B cell (primary cell): ENCODE results near the gene MORC2. TPM values are rescaled to one million over a fixed set of nuclear protein-coding genes. Genes with fewer than 3 reads are reported as not detected.

ENCODE experiments used
- ATAC-seq: fragments of 200-7000 bp; cut with Tn5 transposase; one replicate; pipeline ENCODE4 v1.10.0; 2021; ENCODE audit warnings: low read depth, mild to moderate bottlenecking, moderate number of reproducible peaks, moderate library complexity
- CTCF ChIA-PET: fragments of 350-600 bp; sonication (Branson Sonifier 250); formaldehyde crosslinking; loops from one replicate; lab custom pipeline; 2021; ENCODE audit warnings: antibody characterized with exemption, inconsistent platforms; lab: Charles Lee
- POLR2A ChIA-PET: fragments of 350-600 bp; sonication (Branson Sonifier 250); formaldehyde crosslinking; loops from one replicate; lab custom pipeline; 2021; ENCODE audit warnings: antibody characterized with exemption; lab: Charles Lee
- DNase-seq: peaks from one replicate; pipeline ENCODE4 v3.0.0; 2013
- H2AFZ ChIP-seq: 2 replicates; pipeline ENCODE4 v1.6.1; 2012; ENCODE audit warnings: mild to moderate bottlenecking, low read depth, low read length; ENCODE audit not compliant: insufficient read depth, poor library complexity, severe bottlenecking
- H3K27ac ChIP-seq, 2 donors: 1 replicate in 1 of 2; 2 replicates in 1 of 2; pipeline ENCODE4 v1.5.1; 2012 to 2013; ENCODE audit warnings: low read length in 2 of 2, mild to moderate bottlenecking in 2 of 2, moderate library complexity in 1 of 2
- H3K27me3 ChIP-seq, 4 experiments: fragments of 200-600 bp in 1 of 4; sonication (generic) in 1 of 4; replicated peaks in 1 of 4; 1 replicate in 2 of 4; 2 replicates in 2 of 4; pipeline versions ENCODE4 v1.6.1 to v1.7.0; 2013 to 2016; ENCODE audit warnings: low read length in 3 of 4, mild to moderate bottlenecking in 2 of 4, mixed read lengths in 1 of 4, moderate library complexity in 1 of 4; ENCODE audit not compliant: insufficient read depth in 4 of 4, control insufficient read depth in 3 of 4; ENCODE audit errors: control extremely low read depth in 1 of 4
- H3K36me3 ChIP-seq, 2 experiments: replicated peaks in 1 of 2; 1 replicate in 1 of 2; 2 replicates in 1 of 2; pipeline versions ENCODE4 v1.6.1 to v1.7.1; 2013; ENCODE audit warnings: low read length in 1 of 2; ENCODE audit not compliant: insufficient read depth in 2 of 2, control insufficient read depth in 1 of 2; ENCODE audit errors: control extremely low read depth in 1 of 2, extremely low read depth in 1 of 2
- H3K4me1 ChIP-seq, 2 donors: fragments of 200-600 bp in 1 of 2; sonication (generic) in 1 of 2; 1 replicate in 1 of 2; 2 replicates in 1 of 2; pipeline versions ENCODE4 v1.5.1 to v1.6.1; 2013 to 2017; ENCODE audit warnings: low read length in 2 of 2; ENCODE audit not compliant: control insufficient read depth in 2 of 2, insufficient read depth in 2 of 2
- H3K4me2 ChIP-seq: replicated peaks from 2 replicates; pipeline ENCODE3; 2012; ENCODE audit warnings: mild to moderate bottlenecking, low read depth, low read length; ENCODE audit not compliant: poor library complexity, severe bottlenecking
- H3K4me3 ChIP-seq, 5 experiments: fragments of 200-600 bp in 1 of 5; sonication (generic) in 1 of 5; 1 replicate in 3 of 5; 2 replicates in 2 of 5; pipeline versions ENCODE4 v1.5.1 to v1.7.0; 2011 to 2016; ENCODE audit warnings: low read length in 4 of 5, mild to moderate bottlenecking in 4 of 5, low read depth in 2 of 5, control low read depth in 1 of 5, moderate library complexity in 1 of 5; ENCODE audit not compliant: insufficient read depth in 1 of 5; ENCODE audit errors: control extremely low read depth in 1 of 5, extremely low read depth in 1 of 5
- H3K79me2 ChIP-seq: fragments of 200-600 bp; sonication (generic); one replicate; pipeline ENCODE4 v1.6.0; 2016; ENCODE audit warnings: low read length; ENCODE audit not compliant: control insufficient read depth, insufficient read depth
- H3K9ac ChIP-seq: fragments of 200-600 bp; sonication (generic); 2 replicates; pipeline ENCODE4 v1.6.1; 2017; ENCODE audit warnings: mild to moderate bottlenecking, low read length, moderate library complexity
- H3K9me3 ChIP-seq, 3 donors: one replicate each; pipeline versions ENCODE4 v1.6.1 to v1.7.1; 2013; ENCODE audit warnings: low read length in 2 of 3; ENCODE audit not compliant: control insufficient read depth in 2 of 3, insufficient read depth in 1 of 3; ENCODE audit errors: control extremely low read depth in 1 of 3
- H4K20me1 ChIP-seq: 2 replicates; pipeline ENCODE4 v1.6.0; 2012; ENCODE audit warnings: mild to moderate bottlenecking, low read length; ENCODE audit not compliant: insufficient read depth, control insufficient read depth, poor library complexity, severe bottlenecking
- H3K27ac Mint-ChIP-seq: one replicate; pipeline ENCODE4 v1.8.0; 2021; ENCODE audit warnings: mixed read lengths
- H3K27me3 Mint-ChIP-seq: one replicate; pipeline ENCODE4 v1.8.0; 2021; ENCODE audit warnings: mixed read lengths
- H3K4me1 Mint-ChIP-seq: one replicate; pipeline ENCODE4 v1.8.0; 2021; ENCODE audit warnings: mixed read lengths
- H3K4me3 Mint-ChIP-seq: one replicate; pipeline ENCODE4 v1.8.0; 2021; ENCODE audit warnings: mixed read lengths
- H3K9me3 Mint-ChIP-seq: one replicate; pipeline ENCODE4 v1.8.0; 2022; ENCODE audit warnings: mixed read lengths; ENCODE audit not compliant: insufficient read depth
- CTCF ChIP-seq: fragments of 200-600 bp; IDR thresholded peaks from one replicate; pipeline ENCODE4 v1.8.0; 2022; ENCODE audit warnings: antibody characterized with exemption, mild to moderate bottlenecking
- EZH2 ChIP-seq: IDR thresholded peaks from 2 replicates; pipeline ENCODE4 v1.6.1; 2012; ENCODE audit warnings: borderline replicate concordance, low read depth, mild to moderate bottlenecking, moderate library complexity, low read length; ENCODE audit not compliant: insufficient read depth, poor library complexity, severe bottlenecking
- WGBS: methylation state at CpG from one replicate; pipeline ENCODE4 v1.1.5; 2013; ENCODE audit warnings: missing lambda C conversion rate; ENCODE audit not compliant: insufficient coverage; 5-methylcytosine and 5-hydroxymethylcytosine counted together
- intact Hi-C: fragments of 100-400 bp; cut with micrococcal nuclease; formaldehyde crosslinking; loops from one replicate; pipeline ENCODE4 v1.10.0; 2022
- polyA plus RNA-seq: library from polyadenylated mRNA; depleted of rRNA; stranded (reverse); fragments of >200 nt; gene quantifications from 2 replicates; pipeline ENCODE4 v1.2.3, GENCODE V29; 2012
- total RNA-seq, 2 donors: library from RNA; stranded (reverse); fragments of 120-200 nt in 1 of 2; gene quantifications; 1 replicate in 1 of 2; 2 replicates in 1 of 2; pipeline versions ENCODE4 v1.2.3 to v1.2.4, GENCODE V29; 2013 to 2022

Gene MORC2
- total and polyA plus RNA-seq, 2 donors (not counting 1 experiment from before 2014, with no cell fraction given), result 10.1 to 25.0 TPM

GRCh38 chr22:30882974-30883533, 85.5 kb downstream of the MORC2 start:
- no peaks in the 10 kb centered on the region for H3K79me2 ChIP-seq
- H3K36me3 ChIP-seq, result no peaks in the 10 kb centered on the region
- DNase-seq (no peak), ATAC-seq (no peak)
- H3K27ac ChIP-seq, result no peak overlapping the region
- no peak overlapping the region for H3K4me2 ChIP-seq
- ChIA-PET CTCF (interaction anchor here (0.6 kb wide), 1 partner anchor 221 kb away, joined by 3 read pairs; no protein-coding TSS in a partner anchor), POLR2A (no interaction called here)
- no peaks in the 10 kb centered on the region for H3K9me3 Mint-ChIP-seq
- H3K27me3 ChIP-seq, result no peaks in the 10 kb centered on the region
- intact Hi-C loops, result no loop called here
- no peak overlapping the region for H3K9ac ChIP-seq
- H3K9me3 ChIP-seq, result no peaks in the 10 kb centered on the region
- no peaks in the 10 kb centered on the region for H3K27me3 Mint-ChIP-seq
- H4K20me1 ChIP-seq, result no peaks in the 10 kb centered on the region
- H3K4me1 ChIP-seq, result no peaks in the 10 kb centered on the region
- 90% methylated on average over 3 of the region's 4 CpGs for WGBS
- no peak overlapping the region for H2AFZ ChIP-seq
- TF ChIP-seq EZH2, result no peak
- no peak for TF ChIP-seq CTCF
- H3K27ac Mint-ChIP-seq, result no peak overlapping the region
- no peak overlapping the region for H3K4me3 Mint-ChIP-seq
- H3K4me3 ChIP-seq, result no peak overlapping the region
- no peaks in the 10 kb centered on the region for H3K4me1 Mint-ChIP-seq

GRCh38 chr22:30882184-30882717, 86.3 kb downstream of the MORC2 start:
- Mint-ChIP-seq H3K9me3 (no peaks in the 10 kb centered on the region), H3K4me1 (no peaks in the 10 kb centered on the region), H3K27me3 (no peaks in the 10 kb centered on the region), H3K27ac (no peak overlapping the region), H3K4me3 (no peak overlapping the region)
- H3K4me2 ChIP-seq, result no peak overlapping the region
- no peak overlapping the region for H3K4me3 ChIP-seq
- intact Hi-C loops, result no loop called here
- DNase-seq, result no peak
- no peak for ATAC-seq
- WGBS, result 97% methylated on average over 3 of the region's 6 CpGs
- H3K27me3 ChIP-seq, result no peaks in the 10 kb centered on the region
- no peak overlapping the region for H3K9ac ChIP-seq
- POLR2A ChIA-PET, result no interaction called here
- no peak overlapping the region for H3K27ac ChIP-seq
- H4K20me1 ChIP-seq, result no peaks in the 10 kb centered on the region
- TF ChIP-seq CTCF, result no peak
- no peak for TF ChIP-seq EZH2
- H3K36me3 ChIP-seq, result no peaks in the 10 kb centered on the region
- H2AFZ ChIP-seq, result no peak overlapping the region
- H3K4me1 ChIP-seq, result no peaks in the 10 kb centered on the region
- CTCF ChIA-PET, result no interaction called here
- H3K79me2 ChIP-seq, result no peaks in the 10 kb centered on the region
- H3K9me3 ChIP-seq, result no peaks in the 10 kb centered on the region
